22Rv1 (cell line): Measurements from ENCODE around the gene ABHD11.

Source experiments
- H3K27ac ChIP-seq: fragments of 450-650 bp; 2 replicates; pipeline ENCODE4 v1.5.1; 2017
- ZFX ChIP-seq: fragments of 450-650 bp; IDR thresholded peaks from 2 replicates; pipeline ENCODE4 v1.6.1; 2017; ENCODE audit warnings: antibody characterized with exemption, borderline replicate concordance
- TF ChIP-seq, protein P1 (sequence below): fragments of 450-650 bp; IDR thresholded peaks from 2 replicates; pipeline ENCODE4 v1.5.1; 2017; ENCODE audit warnings: mild to moderate bottlenecking

ABHD11 gene

GRCh38 chr7:73735528-73735905 is 3.1 kb downstream of the ABHD11 start:
- peak overlapping the region; percentile 100 for H3K27ac ChIP-seq
- no peak for TF ChIP-seq ZFX
- TF ChIP-seq, protein P1, sequence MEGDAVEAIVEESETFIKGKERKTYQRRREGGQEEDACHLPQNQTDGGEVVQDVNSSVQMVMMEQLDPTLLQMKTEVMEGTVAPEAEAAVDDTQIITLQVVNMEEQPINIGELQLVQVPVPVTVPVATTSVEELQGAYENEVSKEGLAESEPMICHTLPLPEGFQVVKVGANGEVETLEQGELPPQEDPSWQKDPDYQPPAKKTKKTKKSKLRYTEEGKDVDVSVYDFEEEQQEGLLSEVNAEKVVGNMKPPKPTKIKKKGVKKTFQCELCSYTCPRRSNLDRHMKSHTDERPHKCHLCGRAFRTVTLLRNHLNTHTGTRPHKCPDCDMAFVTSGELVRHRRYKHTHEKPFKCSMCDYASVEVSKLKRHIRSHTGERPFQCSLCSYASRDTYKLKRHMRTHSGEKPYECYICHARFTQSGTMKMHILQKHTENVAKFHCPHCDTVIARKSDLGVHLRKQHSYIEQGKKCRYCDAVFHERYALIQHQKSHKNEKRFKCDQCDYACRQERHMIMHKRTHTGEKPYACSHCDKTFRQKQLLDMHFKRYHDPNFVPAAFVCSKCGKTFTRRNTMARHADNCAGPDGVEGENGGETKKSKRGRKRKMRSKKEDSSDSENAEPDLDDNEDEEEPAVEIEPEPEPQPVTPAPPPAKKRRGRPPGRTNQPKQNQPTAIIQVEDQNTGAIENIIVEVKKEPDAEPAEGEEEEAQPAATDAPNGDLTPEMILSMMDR, result no peak

- TF ChIP-seq ZFX, result no peak
- TF ChIP-seq, protein P1, result peak; percentile 98
- peak overlapping the region; percentile 100 for H3K27ac ChIP-seq
These were observed 3.7 kb downstream of the ABHD11 start for GRCh38 chr7:73734619-73735527.

- no peak overlapping the region for H3K27ac ChIP-seq
- TF ChIP-seq, protein P1, result no peak
- TF ChIP-seq ZFX, result no peak
These were observed 6.2 kb downstream of the ABHD11 start for GRCh38 chr7:73732397-73732796.

GRCh38 chr7:73730485-73730884 is 8.1 kb downstream of the ABHD11 start:
- H3K27ac ChIP-seq, result no peak overlapping the region
- TF ChIP-seq, protein P1, result no peak
- no peak for TF ChIP-seq ZFX

- H3K27ac ChIP-seq, result no peak overlapping the region
- TF ChIP-seq, protein P1, result no peak
- no peak for TF ChIP-seq ZFX
These were observed 10.1 kb downstream of the ABHD11 start for GRCh38 chr7:73728551-73728950.

- no peak for TF ChIP-seq ZFX
- TF ChIP-seq, protein P1, result no peak
- H3K27ac ChIP-seq, result no peak overlapping the region
These were observed 10.7 kb downstream of the ABHD11 start for GRCh38 chr7:73727952-73728351.

- no peak overlapping the region for H3K27ac ChIP-seq
- TF ChIP-seq, protein P1, result peak; percentile 65
- no peak for TF ChIP-seq ZFX
These were observed 12.5 kb downstream of the ABHD11 start for GRCh38 chr7:73726083-73726466.
